SK-N-SH (cell line): ENCODE measurements around the gene NETO2. TPM values are rescaled to one million over a fixed set of nuclear protein-coding genes. Genes with fewer than 3 reads are reported as not detected.
"Not testable (repeated sequence)": the region's sequence is repeated elsewhere in the genome, so short reads cannot be mapped to it uniquely, and the experiment has no call there.

Source experiments
- CTCF ChIA-PET: fragments of 300-600, 350-600 bp; formaldehyde crosslinking; extraction: SDS; loops from one replicate; lab custom pipeline; 2021; lab: Yijun Ruan, JAX
- POLR2A ChIA-PET: fragments of 350-600 bp; sonication (Branson Sonifier 250); formaldehyde crosslinking; extraction: SDS; loops from one replicate; lab custom pipeline; 2020; ENCODE audit warnings: antibody characterized with exemption, inconsistent platforms; lab: Yijun Ruan, JAX
- DNase-seq: peaks from one replicate; pipeline ENCODE4 v3.0.0; 2012
- H2AFZ ChIP-seq: fragments of 200-600 bp; sonication (generic); 2 replicates; pipeline ENCODE4 v1.8.1; 2016; ENCODE audit warnings: antibody characterized with exemption, mild to moderate bottlenecking, low read depth
- H3F3A ChIP-seq: fragments of 200-600 bp; sonication (generic); replicated peaks from 2 replicates; pipeline ENCODE3; 2016; ENCODE audit warnings: antibody characterized with exemption, mild to moderate bottlenecking; ENCODE audit not compliant: insufficient read depth
- H3K27ac ChIP-seq, 2 experiments: fragments of 200-500 bp in 1 of 2; fragments of 200-600 bp in 1 of 2; sonication (Bioruptor generic) in 1 of 2; sonication (generic), shearing (Covaris generic) in 1 of 2; 2 replicates each; pipeline versions ENCODE4 v1.5.1 to v1.6.1; 2014 to 2016; ENCODE audit warnings: low read depth in 2 of 2, inconsistent platforms in 1 of 2, low read length in 1 of 2, mild to moderate bottlenecking in 1 of 2, mixed read lengths in 1 of 2
- H3K27me3 ChIP-seq: fragments of 200-600 bp; sonication (generic), shearing (Covaris generic); 2 replicates; pipeline ENCODE4 v1.6.1; 2016; ENCODE audit warnings: mixed run types; ENCODE audit not compliant: insufficient read depth
- H3K36me3 ChIP-seq, 2 experiments: fragments of 200-500 bp in 1 of 2; fragments of 200-600 bp in 1 of 2; sonication (Bioruptor generic) in 1 of 2; sonication (generic) in 1 of 2; replicated peaks in 1 of 2; 2 replicates each; pipeline versions ENCODE3 to v1.5.1; 2014 to 2016; ENCODE audit warnings: low read length in 1 of 2, mild to moderate bottlenecking in 1 of 2; ENCODE audit not compliant: insufficient read depth in 2 of 2, control insufficient read depth in 1 of 2
- H3K4me1 ChIP-seq, 2 experiments: fragments of 200-500 bp in 1 of 2; fragments of 200-600 bp in 1 of 2; sonication (Bioruptor generic) in 1 of 2; sonication (generic), shearing (Covaris generic) in 1 of 2; 2 replicates each; pipeline versions ENCODE4 v1.5.1 to v1.6.1; 2014 to 2016; ENCODE audit warnings: low read depth in 1 of 2, low read length in 1 of 2, mixed run types in 1 of 2; ENCODE audit not compliant: insufficient read depth in 2 of 2, control insufficient read depth in 1 of 2
- H3K4me2 ChIP-seq: fragments of 200-600 bp; sonication (generic), shearing (Covaris generic); 2 replicates; pipeline ENCODE4 v1.6.1; 2017; ENCODE audit warnings: mixed run types
- H3K4me3 ChIP-seq, 2 experiments: fragments of 200-500 bp in 1 of 2; fragments of 200-600 bp in 1 of 2; sonication (Bioruptor generic) in 1 of 2; sonication (generic), shearing (Covaris generic) in 1 of 2; 2 replicates each; pipeline versions ENCODE4 v1.5.1 to v1.8.1; 2014 to 2016; ENCODE audit warnings: low read depth in 2 of 2, inconsistent platforms in 1 of 2, low read length in 1 of 2, mild to moderate bottlenecking in 1 of 2, mixed read lengths in 1 of 2, moderate library complexity in 1 of 2
- H3K79me2 ChIP-seq: fragments of 200-600 bp; sonication (generic); 2 replicates; pipeline ENCODE4 v1.8.1; 2017; ENCODE audit warnings: mild to moderate bottlenecking; ENCODE audit not compliant: insufficient read depth
- H3K9ac ChIP-seq: fragments of 200-600 bp; sonication (generic); 2 replicates; pipeline ENCODE4 v1.6.1; 2017; ENCODE audit warnings: mixed run types
- H3K9me2 ChIP-seq: fragments of 200-600 bp; sonication (generic); 2 replicates; pipeline ENCODE4 v1.6.1; 2017; ENCODE audit warnings: mixed run types
- H3K9me3 ChIP-seq: fragments of 200-600 bp; sonication (generic); 2 replicates; pipeline ENCODE4 v1.6.1; 2017; ENCODE audit warnings: mixed run types, mild to moderate bottlenecking, moderate library complexity
- H4K20me1 ChIP-seq: fragments of 200-600 bp; sonication (generic); 2 replicates; pipeline ENCODE4 v1.6.1; 2017; ENCODE audit warnings: mild to moderate bottlenecking, mixed run types; ENCODE audit not compliant: insufficient read depth
- FOXJ3 ChIP-seq: sonication (generic); formaldehyde crosslinking; IDR thresholded peaks from 2 replicates; pipeline ENCODE4 v1.5.1; 2020; ENCODE audit warnings: mild to moderate bottlenecking, missing genetic modification reagents
- IRF3 ChIP-seq: fragments of 150-350 bp; IDR thresholded peaks from 2 replicates; pipeline ENCODE4 v1.6.1; 2016; ENCODE audit warnings: mild to moderate bottlenecking, low read depth, low read length
- MXI1 ChIP-seq: IDR thresholded peaks from 2 replicates; pipeline ENCODE4 v1.6.1; 2012; ENCODE audit warnings: mild to moderate bottlenecking, low read depth, low read length, improper control_type of control experiment
- NFIC ChIP-seq: IDR thresholded peaks from 2 replicates; pipeline ENCODE4 v1.4.0; 2012; ENCODE audit warnings: borderline replicate concordance
- NRF1 ChIP-seq: IDR thresholded peaks from 2 replicates; pipeline ENCODE4 v1.6.1; 2012; ENCODE audit warnings: low read depth, mild to moderate bottlenecking, low read length
- RAD21 ChIP-seq: IDR thresholded peaks from 2 replicates; pipeline ENCODE4 v1.6.1; 2012; ENCODE audit warnings: mild to moderate bottlenecking, low read length
- RFX5 ChIP-seq: IDR thresholded peaks from 2 replicates; pipeline ENCODE4 v1.6.1; 2012; ENCODE audit warnings: mild to moderate bottlenecking, improper control_type of control experiment, low read length
- YY1 ChIP-seq: IDR thresholded peaks from 2 replicates; pipeline ENCODE4 v1.4.0; 2012; ENCODE audit warnings: low read depth, mild to moderate bottlenecking
- WGBS: methylation state at CpG from one replicate; pipeline ENCODE4 v1.1.6; 2017; ENCODE audit warnings: low lambda C conversion rate; 5-methylcytosine and 5-hydroxymethylcytosine counted together
- polyA plus RNA-seq, 3 experiments: library from polyadenylated mRNA; depleted of rRNA; stranded (reverse); fragments of >200 nt; gene quantifications; 2 replicates each; pipeline ENCODE4 v1.2.3, GENCODE V29; 2012

NETO2 gene
- polyA plus RNA-seq, 1 of the 3 experiments (the other 2 are of a cell fraction), result 48.8 TPM

GRCh38 chr16:47056688-47057629 is 86.8 kb downstream of the NETO2 start:
- CTCF ChIA-PET, result interaction anchor here (0.6 to 1.8 kb wide), 3 partner anchors 19 to 75 kb away, joined by 3 to 5 read pairs (median 3); no protein-coding TSS in a partner anchor
- no peak for DNase-seq
- no peaks in the 10 kb centered on the region for H3K79me2 ChIP-seq
- no peaks in the 10 kb centered on the region; a peak in 1 of 4 replicates for H3K4me1 ChIP-seq
- H3K27me3 ChIP-seq, result no peaks in the 10 kb centered on the region
- no peaks in the 10 kb centered on the region for H3K9me2 ChIP-seq
- no peak overlapping the region for H3K4me3 ChIP-seq
- no peak overlapping the region for H2AFZ ChIP-seq
- H4K20me1 ChIP-seq, result no peaks in the 10 kb centered on the region
- no peak overlapping the region for H3K9ac ChIP-seq
- H3K27ac ChIP-seq, result no peak overlapping the region
- TF ChIP-seq YY1, result no peak
- TF ChIP-seq NRF1, result no peak
- TF ChIP-seq MXI1, result no peak
- TF ChIP-seq RAD21, result no peak
- TF ChIP-seq NFIC, result no peak
- no peak for TF ChIP-seq RFX5
- TF ChIP-seq FOXJ3 (CRISPR knock-in tag), result no peak
- no peak for TF ChIP-seq IRF3
- TF ChIP-seq, all 33 proteins: peak for 0
- WGBS, result 68% methylated on average over 3 of the region's 4 CpGs
- no peak overlapping the region for H3K4me2 ChIP-seq
- H3K36me3 ChIP-seq, result no peaks in the 10 kb centered on the region
- H3K9me3 ChIP-seq, result no peaks in the 10 kb centered on the region
- no peaks in the 10 kb centered on the region for H3F3A ChIP-seq
- POLR2A ChIA-PET, result no interaction called here

- WGBS, result 89% methylated on average over 14 of the region's 14 CpGs
- H3K9me3 ChIP-seq, DNase-seq, H3K79me2 ChIP-seq, H3K36me3 ChIP-seq, POLR2A ChIA-PET, H3K27me3 ChIP-seq, H3K27ac ChIP-seq, H4K20me1 ChIP-seq, H3K4me1 ChIP-seq, H3K9ac ChIP-seq, H3K4me2 ChIP-seq, H2AFZ ChIP-seq, H3F3A ChIP-seq, H3K4me3 ChIP-seq, H3K9me2 ChIP-seq: not testable (repeated sequence)
- CTCF ChIA-PET, result interaction anchor here (0.6 to 0.8 kb wide), 3 partner anchors 19 to 76 kb away, joined by 3 read pairs; no protein-coding TSS in a partner anchor
Measured at GRCh38 chr16:47056061-47056460, 87.7 kb downstream of the NETO2 start.
